ENCODE measurements around the gene AMIGO2.

DNA sequence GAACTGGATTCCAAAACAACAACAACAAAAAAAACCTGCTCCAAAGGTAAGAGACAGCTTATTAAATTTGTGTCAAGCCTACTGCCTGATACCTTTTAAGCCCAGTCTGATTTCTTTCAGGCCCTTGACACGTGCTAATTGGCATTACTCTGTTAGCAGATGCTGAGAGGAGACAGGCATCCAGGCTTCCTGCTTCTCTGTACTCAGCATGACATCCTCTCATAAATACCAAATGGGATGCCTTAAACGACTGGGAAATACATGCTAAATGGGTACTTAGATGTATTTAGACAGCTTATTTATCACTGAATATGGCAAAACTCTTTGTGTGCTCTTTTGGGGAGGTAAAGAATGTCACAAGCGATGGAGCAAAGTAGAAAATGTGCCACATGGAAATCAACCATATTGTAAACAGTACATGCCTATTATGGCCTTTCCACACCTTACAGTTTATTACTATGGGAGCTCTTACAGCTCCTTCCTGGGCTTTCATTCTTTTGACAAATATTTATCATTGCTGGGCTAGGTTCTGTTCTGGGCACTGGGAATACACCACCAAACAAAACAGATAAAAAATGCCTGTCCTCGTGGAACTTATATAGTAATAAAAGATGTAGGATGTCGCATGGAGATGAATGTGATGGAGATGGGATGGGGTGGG lies 11.9 kb downstream of the AMIGO2 start:
- TF ChIP-seq POLR2A (IDR thresholded peaks at IDR 0.05) = no peak
- TF ChIP-seq, protein P1, sequence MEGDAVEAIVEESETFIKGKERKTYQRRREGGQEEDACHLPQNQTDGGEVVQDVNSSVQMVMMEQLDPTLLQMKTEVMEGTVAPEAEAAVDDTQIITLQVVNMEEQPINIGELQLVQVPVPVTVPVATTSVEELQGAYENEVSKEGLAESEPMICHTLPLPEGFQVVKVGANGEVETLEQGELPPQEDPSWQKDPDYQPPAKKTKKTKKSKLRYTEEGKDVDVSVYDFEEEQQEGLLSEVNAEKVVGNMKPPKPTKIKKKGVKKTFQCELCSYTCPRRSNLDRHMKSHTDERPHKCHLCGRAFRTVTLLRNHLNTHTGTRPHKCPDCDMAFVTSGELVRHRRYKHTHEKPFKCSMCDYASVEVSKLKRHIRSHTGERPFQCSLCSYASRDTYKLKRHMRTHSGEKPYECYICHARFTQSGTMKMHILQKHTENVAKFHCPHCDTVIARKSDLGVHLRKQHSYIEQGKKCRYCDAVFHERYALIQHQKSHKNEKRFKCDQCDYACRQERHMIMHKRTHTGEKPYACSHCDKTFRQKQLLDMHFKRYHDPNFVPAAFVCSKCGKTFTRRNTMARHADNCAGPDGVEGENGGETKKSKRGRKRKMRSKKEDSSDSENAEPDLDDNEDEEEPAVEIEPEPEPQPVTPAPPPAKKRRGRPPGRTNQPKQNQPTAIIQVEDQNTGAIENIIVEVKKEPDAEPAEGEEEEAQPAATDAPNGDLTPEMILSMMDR (IDR thresholded peaks at IDR 0.05) = no peak

Data from lower leg skin (tissue), 3 donors.